K562 (cell line): ENCODE data around the gene KRTAP17-1.

Source experiments
- BCOR ChIP-seq: fragments of 450-650 bp; IDR thresholded peaks from 2 replicates; pipeline ENCODE4 v1.6.1; 2016
- COPS2 ChIP-seq: fragments of 450-650 bp; conservative IDR thresholded peaks from 2 replicates; pipeline ENCODE4 v1.6.1; 2016; ENCODE audit warnings: mild to moderate bottlenecking, moderate library complexity
- CTCF ChIP-seq, 3 experiments: IDR thresholded peaks in 2 of 3; conservative IDR thresholded peaks in 1 of 3; 2 replicates each; pipeline ENCODE4 v1.5.1; 2011 to 2012; ENCODE audit warnings: low read length in 3 of 3, mild to moderate bottlenecking in 3 of 3, control low read depth in 2 of 3, improper control_type of control experiment in 1 of 3, inconsistent platforms in 1 of 3, low read depth in 1 of 3, mixed read lengths in 1 of 3, moderate library complexity in 1 of 3; ENCODE audit not compliant: insufficient read depth in 2 of 3
- MYC ChIP-seq, 2 experiments: fragments of 250-450 bp in 1 of 2; sonication (Bioruptor Pico) in 1 of 2; IDR thresholded peaks; 2 replicates each; pipeline versions ENCODE4 v1.5.1 to v1.6.1; 2012 to 2021; ENCODE audit warnings: low read depth in 2 of 2, borderline replicate concordance in 1 of 2, improper control_type of control experiment in 1 of 2, low read length in 1 of 2, mild to moderate bottlenecking in 1 of 2, moderate library complexity in 1 of 2
- POLR2AphosphoS5 ChIP-seq: IDR thresholded peaks from 2 replicates; pipeline ENCODE4 v1.6.1; 2011; ENCODE audit warnings: mild to moderate bottlenecking, low read depth, low read length, moderate library complexity; ENCODE audit not compliant: control insufficient read depth, insufficient read depth
- SMAD3 ChIP-seq: fragments of 450-650 bp; formaldehyde crosslinking; conservative IDR thresholded peaks from 2 replicates; pipeline ENCODE4 v1.4.0; 2020; ENCODE audit warnings: mild to moderate bottlenecking
- SREBF2 ChIP-seq: sonication (generic); formaldehyde crosslinking; IDR thresholded peaks from 2 replicates; pipeline ENCODE4 v1.4.0; 2020; ENCODE audit warnings: mild to moderate bottlenecking, missing genetic modification reagents
- UBTF ChIP-seq, 2 experiments: IDR thresholded peaks; 2 replicates each; pipeline ENCODE4 v1.6.1; 2012; ENCODE audit warnings: improper control_type of control experiment in 2 of 2, low read depth in 2 of 2, low read length in 2 of 2, borderline replicate concordance in 1 of 2
- YY1 ChIP-seq, 3 experiments: IDR thresholded peaks; 2 replicates each; pipeline ENCODE4 v1.6.1; 2011; ENCODE audit warnings: low read length in 2 of 3, mild to moderate bottlenecking in 2 of 3, moderate library complexity in 2 of 3, borderline replicate concordance in 1 of 3, control low read depth in 1 of 3, low read depth in 1 of 3; ENCODE audit not compliant: insufficient read depth in 3 of 3, insufficient replicate concordance in 2 of 3, control insufficient read depth in 1 of 3, insufficient read length in 1 of 3; ENCODE audit errors: extremely low read depth in 1 of 3
- ZFX ChIP-seq: sonication (generic); formaldehyde crosslinking; IDR thresholded peaks from 2 replicates; pipeline ENCODE4 v1.8.0; 2022; ENCODE audit warnings: mild to moderate bottlenecking, missing genetic modification reagents, moderate library complexity
- ZNF668 ChIP-seq: fragments of 250-450 bp; sonication (Bioruptor Pico); IDR thresholded peaks from 2 replicates; pipeline ENCODE4 v1.8.0; 2022; ENCODE audit warnings: mild to moderate bottlenecking, inconsistent platforms

GRCh38 chr17:41347869-41348760 is 32.6 kb upstream of the KRTAP17-1 start:
- TF ChIP-seq SREBF2 (CRISPR knock-in tag) (no peak), ZNF668 (CRISPR knock-in tag) (no peak), MYC (IDR thresholded peaks at IDR 0.05; ENCODE audit: low read depth, low read length) (no peak), MYC (CRISPR knock-in tag; IDR thresholded peaks at IDR 0.05; ENCODE audit: borderline replicate concordance, low read depth) (no peak), ZFX (CRISPR knock-in tag) (no peak), POLR2AphosphoS5 (no peak), YY1 (IDR thresholded peaks at IDR 0.05; ENCODE audit: borderline replicate concordance in 1 of 3, control insufficient read depth in 1 of 3, extremely low read depth in 1 of 3, insufficient read depth in 3 of 3, insufficient read length in 1 of 3, insufficient replicate concordance in 2 of 3, low read depth in 1 of 3, low read length in 2 of 3) (no peak), COPS2 (no peak), BCOR (no peak), SMAD3 (CRISPR knock-in tag) (no peak), CTCF (IDR thresholded peaks at IDR 0.05 in 2 of 3, conservative IDR thresholded peaks at IDR 0.05 in 1 of 3; ENCODE audit: insufficient read depth in 2 of 3, low read depth in 1 of 3, low read length in 3 of 3) (no peak), UBTF (IDR thresholded peaks at IDR 0.05; ENCODE audit: borderline replicate concordance in 1 of 2, low read depth in 2 of 2, low read length in 2 of 2) (no peak)
